Measurements from ENCODE around the gene GPAT3.
"Not testable (repeated sequence)": the region's sequence is repeated elsewhere in the genome, so short reads cannot be mapped to it uniquely, and the experiment has no call there.

Gene GPAT3

GRCh38 chr4:83618431-83618830 is 82.5 kb downstream of the GPAT3 start:
- Histone ChIP-seq H3K4me1 (ENCODE audit: control insufficient read depth, insufficient read depth, low read length, unreplicated experiment) (peaks cover 16% of the 10 kb centered on the region), H3K27me3 (ENCODE audit: insufficient read depth, low read length) (no peaks in the 10 kb centered on the region), H3K36me3 (ENCODE audit: insufficient read depth, low read length) (no peaks in the 10 kb centered on the region), H3K27ac (ENCODE audit: low read depth, low read length) (peak overlapping the region; percentile 11; the same call in 1 of the 2 replicates), H2AFZ (ENCODE audit: low read length, unreplicated experiment) (peak overlapping the region; percentile 41), H3K4me3 (ENCODE audit: low read depth, low read length) (peak overlapping the region; percentile 4; the same call in 1 of the 2 replicates), H3K79me2 (ENCODE audit: control insufficient read depth, insufficient read depth, low read length, unreplicated experiment) (no peaks in the 10 kb centered on the region)

- Histone ChIP-seq H3K4me1 (ENCODE audit: control insufficient read depth, insufficient read depth, low read length, unreplicated experiment) (peaks cover 16% of the 10 kb centered on the region), H3K27ac (ENCODE audit: low read depth, low read length) (peak overlapping the region; percentile 11; the same call in 1 of the 2 replicates)
Measured at GRCh38 chr4:83618991-83619645, 83.2 kb downstream of the GPAT3 start.

GRCh38 chr4:83622127-83622526 is 86.2 kb downstream of the GPAT3 start:
- H3K27ac ChIP-seq (ENCODE audit: low read depth, low read length); H3K27me3 ChIP-seq (ENCODE audit: insufficient read depth, low read length); H3K4me3 ChIP-seq (ENCODE audit: low read depth, low read length); H2AFZ ChIP-seq (ENCODE audit: low read length, unreplicated experiment); H3K36me3 ChIP-seq (ENCODE audit: insufficient read depth, low read length); H3K79me2 ChIP-seq (ENCODE audit: control insufficient read depth, insufficient read depth, low read length, unreplicated experiment): not testable (repeated sequence)
- peaks cover 16% of the 10 kb centered on the region for H3K4me1 ChIP-seq (ENCODE audit: control insufficient read depth, insufficient read depth, low read length, unreplicated experiment)

More at GRCh38 chr4:83618991-83619645, 83.2 kb downstream of the GPAT3 start:
- Histone ChIP-seq H3K27me3 (ENCODE audit: insufficient read depth, low read length) (no peaks in the 10 kb centered on the region), H3K4me3 (ENCODE audit: low read depth, low read length) (0 out of 2 replicates have a peak overlapping the region, but pooled peaks have one; percentile 4), H2AFZ (ENCODE audit: low read length, unreplicated experiment) (no peak overlapping the region), H3K36me3 (ENCODE audit: insufficient read depth, low read length) (no peaks in the 10 kb centered on the region), H3K79me2 (ENCODE audit: control insufficient read depth, insufficient read depth, low read length, unreplicated experiment) (no peaks in the 10 kb centered on the region)

GRCh38 chr4:83625821-83626220 is 89.9 kb downstream of the GPAT3 start:
- Histone ChIP-seq H3K27ac (ENCODE audit: low read depth, low read length) (no peak overlapping the region), H3K36me3 (ENCODE audit: insufficient read depth, low read length) (no peaks in the 10 kb centered on the region), H3K79me2 (ENCODE audit: control insufficient read depth, insufficient read depth, low read length, unreplicated experiment) (no peaks in the 10 kb centered on the region), H3K27me3 (ENCODE audit: insufficient read depth, low read length) (no peaks in the 10 kb centered on the region), H3K4me1 (ENCODE audit: control insufficient read depth, insufficient read depth, low read length, unreplicated experiment) (peaks cover 8% of the 10 kb centered on the region), H3K4me3 (ENCODE audit: low read depth, low read length) (no peak overlapping the region), H2AFZ (ENCODE audit: low read length, unreplicated experiment) (no peak overlapping the region)

GRCh38 chr4:83626245-83626836 is 90.4 kb downstream of the GPAT3 start:
- no peak overlapping the region for H3K4me3 ChIP-seq (ENCODE audit: low read depth, low read length)
- no peaks in the 10 kb centered on the region for H3K36me3 ChIP-seq (ENCODE audit: insufficient read depth, low read length)
- no peaks in the 10 kb centered on the region for H3K27me3 ChIP-seq (ENCODE audit: insufficient read depth, low read length)
- no peak overlapping the region for H3K27ac ChIP-seq (ENCODE audit: low read depth, low read length)
- no peak overlapping the region for H2AFZ ChIP-seq (ENCODE audit: low read length, unreplicated experiment)
- peaks cover 8% of the 10 kb centered on the region for H3K4me1 ChIP-seq (ENCODE audit: control insufficient read depth, insufficient read depth, low read length, unreplicated experiment)
- H3K79me2 ChIP-seq (ENCODE audit: control insufficient read depth, insufficient read depth, low read length, unreplicated experiment) = no peaks in the 10 kb centered on the region

- H3K27me3 ChIP-seq (ENCODE audit: insufficient read depth, low read length) = no peaks in the 10 kb centered on the region
- no peak overlapping the region for H2AFZ ChIP-seq (ENCODE audit: low read length, unreplicated experiment)
- no peak overlapping the region for H3K4me3 ChIP-seq (ENCODE audit: low read depth, low read length)
- no peaks in the 10 kb centered on the region for H3K79me2 ChIP-seq (ENCODE audit: control insufficient read depth, insufficient read depth, low read length, unreplicated experiment)
- peaks cover 8% of the 10 kb centered on the region for H3K4me1 ChIP-seq (ENCODE audit: control insufficient read depth, insufficient read depth, low read length, unreplicated experiment)
- H3K36me3 ChIP-seq (ENCODE audit: insufficient read depth, low read length) = no peaks in the 10 kb centered on the region
- no peak overlapping the region for H3K27ac ChIP-seq (ENCODE audit: low read depth, low read length)
Measured at GRCh38 chr4:83629945-83630721, 94.2 kb downstream of the GPAT3 start.

GRCh38 chr4:83631066-83631465 is 95.2 kb downstream of the GPAT3 start:
- H3K27me3 ChIP-seq (ENCODE audit: insufficient read depth, low read length) = no peaks in the 10 kb centered on the region
- no peak overlapping the region for H3K27ac ChIP-seq (ENCODE audit: low read depth, low read length)
- H3K79me2 ChIP-seq (ENCODE audit: control insufficient read depth, insufficient read depth, low read length, unreplicated experiment) = no peaks in the 10 kb centered on the region
- no peak overlapping the region for H2AFZ ChIP-seq (ENCODE audit: low read length, unreplicated experiment)
- peaks cover 8% of the 10 kb centered on the region for H3K4me1 ChIP-seq (ENCODE audit: control insufficient read depth, insufficient read depth, low read length, unreplicated experiment)
- H3K36me3 ChIP-seq (ENCODE audit: insufficient read depth, low read length) = no peaks in the 10 kb centered on the region
- H3K4me3 ChIP-seq (ENCODE audit: low read depth, low read length) = no peak overlapping the region

- Histone ChIP-seq H3K79me2 (ENCODE audit: control insufficient read depth, insufficient read depth, low read length, unreplicated experiment) (no peaks in the 10 kb centered on the region), H3K4me3 (ENCODE audit: low read depth, low read length) (no peak overlapping the region), H3K36me3 (ENCODE audit: insufficient read depth, low read length) (no peaks in the 10 kb centered on the region), H3K27ac (ENCODE audit: low read depth, low read length) (no peak overlapping the region), H3K27me3 (ENCODE audit: insufficient read depth, low read length) (0 out of 2 replicates have a peak, but pooled peaks cover 12% of the 10 kb centered on the region), H3K4me1 (ENCODE audit: control insufficient read depth, insufficient read depth, low read length, unreplicated experiment) (no peaks in the 10 kb centered on the region), H2AFZ (ENCODE audit: low read length, unreplicated experiment) (no peak overlapping the region)
Measured at GRCh38 chr4:83636930-83637329, 101.0 kb downstream of the GPAT3 start.

GRCh38 chr4:83639849-83640493 is 104.1 kb downstream of the GPAT3 start:
- no peak overlapping the region for H3K27ac ChIP-seq (ENCODE audit: low read depth, low read length)
- no peak overlapping the region for H3K4me3 ChIP-seq (ENCODE audit: low read depth, low read length)
- H3K36me3 ChIP-seq (ENCODE audit: insufficient read depth, low read length) = no peaks in the 10 kb centered on the region
- H3K27me3 ChIP-seq (ENCODE audit: insufficient read depth, low read length) = peaks cover 26% of the 10 kb centered on the region; the same call in 1 of the 2 replicates
- no peaks in the 10 kb centered on the region for H3K79me2 ChIP-seq (ENCODE audit: control insufficient read depth, insufficient read depth, low read length, unreplicated experiment)
- H2AFZ ChIP-seq (ENCODE audit: low read length, unreplicated experiment) = no peak overlapping the region
- no peaks in the 10 kb centered on the region for H3K4me1 ChIP-seq (ENCODE audit: control insufficient read depth, insufficient read depth, low read length, unreplicated experiment)

GRCh38 chr4:83643036-83643435 is 107.1 kb downstream of the GPAT3 start:
- Histone ChIP-seq H3K27ac (ENCODE audit: low read depth, low read length) (no peak overlapping the region), H3K27me3 (ENCODE audit: insufficient read depth, low read length) (peaks cover 26% of the 10 kb centered on the region; the same call in 1 of the 2 replicates), H3K36me3 (ENCODE audit: insufficient read depth, low read length) (no peaks in the 10 kb centered on the region), H3K79me2 (ENCODE audit: control insufficient read depth, insufficient read depth, low read length, unreplicated experiment) (no peaks in the 10 kb centered on the region), H3K4me3 (ENCODE audit: low read depth, low read length) (no peak overlapping the region), H2AFZ (ENCODE audit: low read length, unreplicated experiment) (no peak overlapping the region), H3K4me1 (ENCODE audit: control insufficient read depth, insufficient read depth, low read length, unreplicated experiment) (no peaks in the 10 kb centered on the region)

Data from ACC112 (cell line).